PC-9 (cell line): ENCODE data around the gene CAPN15. TPM values are rescaled to one million over a fixed set of nuclear protein-coding genes. Genes with fewer than 3 reads are reported as not detected.

ENCODE experiments used
- BruUV-seq: library from RNA; stranded (reverse); fragments of 400-500 nt; replicated peaks from 2 replicates; lab custom pipeline; 2021; lab: Mats Ljungman, UMichigan
- CTCF ChIA-PET: fragments of 300-600 bp; sonication (Branson Sonifier 250); formaldehyde crosslinking; loops from one replicate; lab custom pipeline; 2022; ENCODE audit warnings: antibody characterized with exemption; lab: Charles Lee
- POLR2A ChIA-PET: fragments of 300-600 bp; sonication (Branson Sonifier 250); formaldehyde crosslinking; loops from one replicate; lab custom pipeline; 2022; ENCODE audit warnings: antibody characterized with exemption; ENCODE audit not compliant: unreplicated experiment; lab: Charles Lee
- DNase-seq, 2 experiments: peaks; one replicate each; pipeline versions ENCODE4 v3.0.0 to v3.0.0-alpha.2; 2015 to 2022; ENCODE audit warnings: mixed read lengths in 1 of 2
- H2AFZ ChIP-seq: fragments of 200-600 bp; sonication (generic); 2 replicates; pipeline ENCODE4 v1.8.1; 2017; ENCODE audit warnings: antibody characterized with exemption
- H3F3A ChIP-seq: fragments of 200-600 bp; sonication (generic); 2 replicates; pipeline ENCODE4 v1.8.1; 2017; ENCODE audit warnings: antibody characterized with exemption, mild to moderate bottlenecking, low read depth; ENCODE audit not compliant: insufficient read depth
- H3K27ac ChIP-seq: fragments of 200-600 bp; sonication (generic); 2 replicates; pipeline ENCODE4 v1.6.1; 2016; ENCODE audit warnings: mixed run types
- H3K27me3 ChIP-seq: fragments of 200-600 bp; sonication (generic); 2 replicates; pipeline ENCODE4 v1.6.1; 2016; ENCODE audit warnings: low read depth, mixed run types; ENCODE audit not compliant: insufficient read depth
- H3K36me3 ChIP-seq: fragments of 200-600 bp; sonication (generic); 2 replicates; pipeline ENCODE4 v1.6.1; 2016; ENCODE audit warnings: low read depth, mixed run types
- H3K4me1 ChIP-seq: fragments of 200-600 bp; sonication (generic); replicated peaks from 2 replicates; pipeline ENCODE4 v1.6.1; 2016; ENCODE audit warnings: mixed run types; ENCODE audit not compliant: insufficient read depth
- H3K4me2 ChIP-seq: fragments of 200-600 bp; sonication (generic); 2 replicates; pipeline ENCODE4 v1.6.1; 2017; ENCODE audit warnings: mixed run types
- H3K4me3 ChIP-seq: fragments of 200-600 bp; sonication (generic); 2 replicates; pipeline ENCODE4 v1.6.1; 2016; ENCODE audit warnings: mixed run types
- H3K79me2 ChIP-seq: fragments of 200-600 bp; sonication (generic); 2 replicates; pipeline ENCODE4 v1.6.1; 2017; ENCODE audit warnings: low read depth, mixed run types
- H3K9me2 ChIP-seq: fragments of 200-600 bp; sonication (generic); 2 replicates; pipeline ENCODE4 v1.8.1; 2017; ENCODE audit warnings: mild to moderate bottlenecking; ENCODE audit not compliant: insufficient read depth
- H3K9me3 ChIP-seq: fragments of 200-600 bp; sonication (generic); 2 replicates; pipeline ENCODE4 v1.8.1; 2016; ENCODE audit warnings: low read depth; ENCODE audit not compliant: insufficient read depth
- H4K20me1 ChIP-seq: fragments of 200-600 bp; sonication (generic); 2 replicates; pipeline ENCODE4 v1.8.1; 2017; ENCODE audit not compliant: insufficient read depth
- EZH2 ChIP-seq: fragments of 200-600 bp; sonication (generic); IDR thresholded peaks from 2 replicates; pipeline ENCODE4 v1.8.0; 2017; ENCODE audit warnings: antibody characterized with exemption, low read depth
- intact Hi-C: fragments of 100-400 bp; cut with micrococcal nuclease; formaldehyde crosslinking; loops from one replicate; pipeline ENCODE4 v1.10.0; 2022; ENCODE audit not compliant: unreplicated experiment
- microRNA-seq: library from miRNA; unstranded; fragments of <30 nt; microRNA quantifications from one replicate; pipeline ENCODE4 v1.2.0, GENCODE V29; 2021; ENCODE audit warnings: borderline number of aligned reads, borderline replicate concordance
- total RNA-seq: library from RNA; stranded (reverse); gene quantifications from 2 replicates; pipeline ENCODE4 v1.2.3, GENCODE V29; 2021
- TF ChIP-seq, protein P1 (sequence below): fragments of 200-600 bp; sonication (generic); conservative IDR thresholded peaks from 2 replicates; pipeline ENCODE4 v1.6.1; 2017; ENCODE audit warnings: mixed run types, antibody characterized with exemption, mild to moderate bottlenecking, moderate library complexity

The CAPN15 gene
- total RNA-seq, 1 experiment from 2014 or later, result 66.8 TPM

GRCh38 chr16:598823-599739, 71.6 kb downstream of the CAPN15 start:
- no TSS peak for BruUV-seq
- no peaks in the 10 kb centered on the region for H3K36me3 ChIP-seq
- peaks cover 39% of the 10 kb centered on the region for H3K79me2 ChIP-seq
- no peak for DNase-seq
- peaks cover 9% of the 10 kb centered on the region; the same call in 1 of the 2 replicates for H3F3A ChIP-seq
- peaks cover 26% of the 10 kb centered on the region for H4K20me1 ChIP-seq
- H3K4me3 ChIP-seq, result no peak overlapping the region
- TF ChIP-seq, protein P1, sequence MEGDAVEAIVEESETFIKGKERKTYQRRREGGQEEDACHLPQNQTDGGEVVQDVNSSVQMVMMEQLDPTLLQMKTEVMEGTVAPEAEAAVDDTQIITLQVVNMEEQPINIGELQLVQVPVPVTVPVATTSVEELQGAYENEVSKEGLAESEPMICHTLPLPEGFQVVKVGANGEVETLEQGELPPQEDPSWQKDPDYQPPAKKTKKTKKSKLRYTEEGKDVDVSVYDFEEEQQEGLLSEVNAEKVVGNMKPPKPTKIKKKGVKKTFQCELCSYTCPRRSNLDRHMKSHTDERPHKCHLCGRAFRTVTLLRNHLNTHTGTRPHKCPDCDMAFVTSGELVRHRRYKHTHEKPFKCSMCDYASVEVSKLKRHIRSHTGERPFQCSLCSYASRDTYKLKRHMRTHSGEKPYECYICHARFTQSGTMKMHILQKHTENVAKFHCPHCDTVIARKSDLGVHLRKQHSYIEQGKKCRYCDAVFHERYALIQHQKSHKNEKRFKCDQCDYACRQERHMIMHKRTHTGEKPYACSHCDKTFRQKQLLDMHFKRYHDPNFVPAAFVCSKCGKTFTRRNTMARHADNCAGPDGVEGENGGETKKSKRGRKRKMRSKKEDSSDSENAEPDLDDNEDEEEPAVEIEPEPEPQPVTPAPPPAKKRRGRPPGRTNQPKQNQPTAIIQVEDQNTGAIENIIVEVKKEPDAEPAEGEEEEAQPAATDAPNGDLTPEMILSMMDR, result no peak
- no peak for TF ChIP-seq EZH2
- H3K9me2 ChIP-seq, result no peaks in the 10 kb centered on the region
- H3K4me2 ChIP-seq, result no peak overlapping the region
- intact Hi-C loops, result no loop called here
- no peaks in the 10 kb centered on the region for H3K9me3 ChIP-seq
- ChIA-PET CTCF (no interaction called here), POLR2A (no interaction called here)
- no peak overlapping the region for H3K27ac ChIP-seq
- peaks cover 5% of the 10 kb centered on the region for H3K4me1 ChIP-seq
- H2AFZ ChIP-seq, result no peak overlapping the region
- H3K27me3 ChIP-seq, result no peaks in the 10 kb centered on the region

GRCh38 chr16:600781-601180, 73.3 kb downstream of the CAPN15 start:
- peaks cover 30% of the 10 kb centered on the region for H3K79me2 ChIP-seq
- no TSS peak for BruUV-seq
- H3K4me2 ChIP-seq, result no peak overlapping the region
- intact Hi-C loops, result no loop called here
- no peak for DNase-seq
- H3K9me2 ChIP-seq, result no peaks in the 10 kb centered on the region
- no peaks in the 10 kb centered on the region for H3K27me3 ChIP-seq
- H4K20me1 ChIP-seq, result peaks cover 19% of the 10 kb centered on the region
- CTCF ChIA-PET, result interaction anchor here (0.8 kb wide), 1 partner anchor 9 kb away, joined by 3 read pairs; no protein-coding TSS in a partner anchor
- no peak overlapping the region for H2AFZ ChIP-seq
- H3K36me3 ChIP-seq, result no peaks in the 10 kb centered on the region
- TF ChIP-seq EZH2, result no peak
- TF ChIP-seq, protein P1, result no peak; the same call in 1 of the 2 replicates
- no peaks in the 10 kb centered on the region for H3K4me1 ChIP-seq
- H3F3A ChIP-seq, result peaks cover 9% of the 10 kb centered on the region; the same call in 1 of the 2 replicates
- no peak overlapping the region for H3K4me3 ChIP-seq
- POLR2A ChIA-PET, result interaction anchor here (0.7 kb wide), 1 partner anchor 28 kb away, joined by 4 read pairs; no protein-coding TSS in a partner anchor
- H3K9me3 ChIP-seq, result no peaks in the 10 kb centered on the region
- no peak overlapping the region for H3K27ac ChIP-seq

DNA sequence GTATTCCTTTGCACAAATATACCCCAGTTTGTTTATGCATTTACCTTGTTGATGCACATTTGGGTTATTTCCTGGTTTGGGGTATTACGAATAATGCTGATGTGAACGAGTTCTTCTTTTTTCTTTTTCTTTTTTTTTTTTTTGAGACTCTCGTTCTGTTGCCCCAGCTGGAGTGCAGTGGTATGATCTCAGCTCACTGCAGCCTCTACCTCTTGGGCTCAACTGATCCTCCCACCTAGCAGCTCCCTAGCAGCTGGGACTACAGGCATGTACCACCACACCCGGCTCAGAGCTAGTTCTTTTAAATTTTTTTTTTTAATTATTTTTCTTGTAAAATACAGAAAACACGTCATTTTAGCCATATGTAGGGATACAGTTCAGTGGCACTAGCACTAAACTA, 76.4 kb downstream of the CAPN15 start:
- Histone ChIP-seq H3K4me2 (no peak overlapping the region), H3K36me3 (no peaks in the 10 kb centered on the region), H3F3A (peaks cover 4% of the 10 kb centered on the region; the same call in 1 of the 2 replicates), H3K9me2 (no peaks in the 10 kb centered on the region), H3K27ac (no peak overlapping the region), H2AFZ (no peak overlapping the region), H3K79me2 (peaks cover 18% of the 10 kb centered on the region), H3K4me1 (no peaks in the 10 kb centered on the region), H4K20me1 (peaks cover 17% of the 10 kb centered on the region; the same call in 1 of the 2 replicates), H3K27me3 (no peaks in the 10 kb centered on the region), H3K9me3 (no peaks in the 10 kb centered on the region), H3K4me3 (no peak overlapping the region)
- intact Hi-C loops, result no loop called here
- no TSS peak for BruUV-seq
- no peak for DNase-seq
- ChIA-PET CTCF (no interaction called here), POLR2A (no interaction called here)
- TF ChIP-seq, protein P1, result no peak
- no peak for TF ChIP-seq EZH2

Small RNAs within 50 kb of the gene (microRNA-seq; reads per million reads assigned to microRNA genes)
- gene MIR3176 (5.4 reads per million), gene MIR5587 (not detected)

Other genes with a start within 250 kb of the CAPN15 start
- gene ARHGDIG, start 247.1 kb upstream of the CAPN15 start, total RNA-seq, result not detected in 2 replicates
- not detected in 2 replicates for gene PDIA2, start 244.5 kb upstream of the CAPN15 start, total RNA-seq
- 42.0 and 51.2 TPM in 2 replicates for gene AXIN1, start 175.0 kb upstream of the CAPN15 start, total RNA-seq
- gene MRPL28, start 157.2 kb upstream of the CAPN15 start, total RNA-seq, result 130 and 150 TPM in 2 replicates
- gene PGAP6, start 145.7 kb upstream of the CAPN15 start, total RNA-seq, result 41.4 and 45.6 TPM in 2 replicates
- 157 and 159 TPM in 2 replicates for gene NME4, start 130.5 kb upstream of the CAPN15 start, total RNA-seq
- 65.4 and 78.4 TPM in 2 replicates for gene DECR2, start 125.8 kb upstream of the CAPN15 start, total RNA-seq
- gene RAB11FIP3, start 102.1 kb upstream of the CAPN15 start, total RNA-seq, result 38.4 and 42.4 TPM in 2 replicates
- gene PRR35, start 32.7 kb downstream of the CAPN15 start, total RNA-seq, result 0.35 TPM in 1 of 2 replicates, not detected in the other
- not detected in 2 replicates for gene NHLRC4, start 39.3 kb downstream of the CAPN15 start, total RNA-seq
- gene PIGQ, start 42.3 kb downstream of the CAPN15 start, total RNA-seq, result 72.5 and 96.1 TPM in 2 replicates
- 43.6 and 47.1 TPM in 2 replicates for gene RAB40C, start 62.4 kb downstream of the CAPN15 start, total RNA-seq
- gene WFIKKN1, start 103.3 kb downstream of the CAPN15 start, total RNA-seq, result 6.9 and 9.2 TPM in 2 replicates
- 144 and 158 TPM in 2 replicates for gene METTL26, start 108.6 kb downstream of the CAPN15 start, total RNA-seq
- 64.2 and 69.6 TPM in 2 replicates for gene MCRIP2, start 114.1 kb downstream of the CAPN15 start, total RNA-seq
- 118 and 126 TPM in 2 replicates for gene WDR90, start 121.7 kb downstream of the CAPN15 start, total RNA-seq
- gene RHOT2, start 140.4 kb downstream of the CAPN15 start, total RNA-seq, result 143 and 173 TPM in 2 replicates
- 18.1 and 19.9 TPM in 2 replicates for gene RHBDL1, start 148.0 kb downstream of the CAPN15 start, total RNA-seq
- 174 and 211 TPM in 2 replicates for gene STUB1, start 152.7 kb downstream of the CAPN15 start, total RNA-seq
- 57.4 and 61.6 TPM in 2 replicates for gene JMJD8, start 156.6 kb downstream of the CAPN15 start, total RNA-seq
- gene WDR24, start 162.7 kb downstream of the CAPN15 start, total RNA-seq, result 23.9 and 33.6 TPM in 2 replicates
- 22.2 and 24.0 TPM in 2 replicates for gene FBXL16, start 178.1 kb downstream of the CAPN15 start, total RNA-seq
- gene METRN, start 187.4 kb downstream of the CAPN15 start, total RNA-seq, result 77.5 and 88.5 TPM in 2 replicates
- gene ANTKMT, start 193.4 kb downstream of the CAPN15 start, total RNA-seq, result 55.0 and 102 TPM in 2 replicates
- 4.2 and 6.4 TPM in 2 replicates for gene CCDC78, start 198.7 kb downstream of the CAPN15 start, total RNA-seq
- gene HAGHL, start 199.4 kb downstream of the CAPN15 start, total RNA-seq, result 31.0 and 57.6 TPM in 2 replicates
- 44.2 and 45.8 TPM in 2 replicates for gene CIAO3, start 213.3 kb downstream of the CAPN15 start, total RNA-seq
- 59.9 and 86.4 TPM in 2 replicates for gene MSLN, start 233.0 kb downstream of the CAPN15 start, total RNA-seq